ENCODE results near the gene ADAMTS17.

GRCh38 chr15:99993681-99994131 is 348.1 kb downstream of the ADAMTS17 start:
- TF ChIP-seq CTCF (IDR thresholded peaks at IDR 0.05 in 2 of 3, conservative IDR thresholded peaks at IDR 0.05 in 1 of 3; ENCODE audit: insufficient read depth in 2 of 3, low read depth in 1 of 3, low read length in 3 of 3) (no peak), SETDB1 (IDR thresholded peaks at IDR 0.05; ENCODE audit: low read length) (no peak), EP300 (IDR thresholded peaks at IDR 0.05; ENCODE audit: low read length) (no peak), ZBTB7A (IDR thresholded peaks at IDR 0.05; ENCODE audit: borderline replicate concordance, control insufficient read depth, low read depth, low read length) (no peak), REST (IDR thresholded peaks at IDR 0.05; ENCODE audit: borderline replicate concordance) (no peak), REST (CRISPR knock-in tag; IDR thresholded peaks at IDR 0.05; ENCODE audit: low read depth) (no peak), EWSR1 (IDR thresholded peaks at IDR 0.05; ENCODE audit: borderline replicate concordance, low read depth, partially characterized antibody) (no peak)
